IMR-90 (cell line): ENCODE measurements around the gene RAPGEF3. TPM values are rescaled to one million over a fixed set of nuclear protein-coding genes. Genes with fewer than 3 reads are reported as not detected.

Source experiments
- ATAC-seq: fragments of 200-7000 bp; cut with Tn5 transposase; 2 replicates; pipeline ENCODE4 v1.9.1; 2020; ENCODE audit warnings: low read depth, mild to moderate bottlenecking, moderate library complexity
- BruUV-seq: library from RNA; stranded (reverse); fragments of 400-500 nt; replicated peaks from 2 replicates; lab custom pipeline; 2021; lab: Mats Ljungman, UMichigan
- CTCF ChIA-PET: fragments of 300-600 bp; formaldehyde crosslinking; extraction: SDS; loops from one replicate; lab custom pipeline; 2021; ENCODE audit warnings: antibody characterized with exemption; lab: Yijun Ruan, JAX
- POLR2A ChIA-PET: fragments of 300-600 bp; sonication (Branson Sonifier 250); formaldehyde crosslinking; loops from one replicate; lab custom pipeline; 2022; ENCODE audit warnings: antibody characterized with exemption; ENCODE audit not compliant: unreplicated experiment; lab: Charles Lee
- DNase-seq: peaks from one replicate; pipeline ENCODE4 v3.0.0; 2013
- H2AFZ ChIP-seq: replicated peaks from 2 replicates; pipeline ENCODE3; 2013; ENCODE audit warnings: low read length, mild to moderate bottlenecking; ENCODE audit not compliant: poor library complexity
- H2AK5ac ChIP-seq: 2 replicates; pipeline ENCODE4 v1.6.1; 2013; ENCODE audit warnings: low read depth, low read length, inconsistent platforms
- H2AK9ac ChIP-seq: replicated peaks from 2 replicates; pipeline ENCODE3; 2013; ENCODE audit warnings: mild to moderate bottlenecking, low read depth, low read length, moderate library complexity; ENCODE audit not compliant: poor library complexity
- H2BK120ac ChIP-seq: 2 replicates; pipeline ENCODE4 v1.6.1; 2013; ENCODE audit warnings: low read depth, low read length, inconsistent platforms
- H2BK15ac ChIP-seq: 3 replicates; pipeline ENCODE4 v1.6.1; 2013; ENCODE audit warnings: low read depth, low read length, inconsistent platforms
- H2BK20ac ChIP-seq: 2 replicates; pipeline ENCODE4 v1.6.1; 2013; ENCODE audit warnings: low read depth, mild to moderate bottlenecking, inconsistent platforms, low read length, moderate library complexity
- H2BK5ac ChIP-seq: 2 replicates; pipeline ENCODE4 v1.6.1; 2013; ENCODE audit warnings: mild to moderate bottlenecking, low read depth, low read length, inconsistent platforms; ENCODE audit not compliant: poor library complexity, severe bottlenecking
- H3K14ac ChIP-seq: replicated peaks from 2 replicates; pipeline ENCODE4 v1.6.1; 2013; ENCODE audit warnings: low read depth, low read length, inconsistent platforms
- H3K18ac ChIP-seq: 2 replicates; pipeline ENCODE4 v1.6.1; 2013; ENCODE audit warnings: low read depth, low read length, control low read depth
- H3K23ac ChIP-seq: 2 replicates; pipeline ENCODE4 v1.6.1; 2013; ENCODE audit warnings: low read depth, low read length, inconsistent platforms
- H3K27ac ChIP-seq: 2 replicates; pipeline ENCODE4 v1.5.1; 2013; ENCODE audit warnings: mild to moderate bottlenecking, control low read depth, low read length; ENCODE audit not compliant: insufficient read depth
- H3K27me3 ChIP-seq: 2 replicates; pipeline ENCODE4 v1.6.1; 2013; ENCODE audit warnings: low read length; ENCODE audit not compliant: control insufficient read depth, insufficient read depth
- H3K36me3 ChIP-seq: 2 replicates; pipeline ENCODE4 v1.6.1; 2013; ENCODE audit warnings: low read length, mixed read lengths; ENCODE audit not compliant: control insufficient read depth, insufficient read depth
- H3K4ac ChIP-seq: 2 replicates; pipeline ENCODE4 v1.6.1; 2013; ENCODE audit warnings: low read depth, low read length, inconsistent platforms
- H3K4me1 ChIP-seq: 2 replicates; pipeline ENCODE4 v1.6.1; 2013; ENCODE audit warnings: low read length, mixed read lengths; ENCODE audit not compliant: control insufficient read depth, insufficient read depth
- H3K4me2 ChIP-seq: 2 replicates; pipeline ENCODE4 v1.6.1; 2013; ENCODE audit warnings: low read depth, mild to moderate bottlenecking, control low read depth, low read length, moderate library complexity
- H3K4me3 ChIP-seq: 2 replicates; pipeline ENCODE4 v1.5.1; 2013; ENCODE audit warnings: low read depth, mild to moderate bottlenecking, control low read depth, low read length, moderate library complexity; ENCODE audit not compliant: insufficient read depth
- H3K56ac ChIP-seq: 2 replicates; pipeline ENCODE4 v1.6.1; 2013; ENCODE audit warnings: low read length, inconsistent platforms; ENCODE audit not compliant: insufficient read depth; ENCODE audit errors: extremely low read depth
- H3K79me1 ChIP-seq, 2 experiments: 2 replicates each; pipeline ENCODE4 v1.6.1; 2013; ENCODE audit warnings: low read length in 2 of 2, inconsistent platforms in 1 of 2, low read depth in 1 of 2
- H3K9ac ChIP-seq: 2 replicates; pipeline ENCODE4 v1.6.1; 2013; ENCODE audit warnings: low read depth, low read length, control low read depth
- H3K9me1 ChIP-seq: 2 replicates; pipeline ENCODE4 v1.6.1; 2013; ENCODE audit warnings: low read length, inconsistent platforms; ENCODE audit not compliant: insufficient read depth
- H3K9me3 ChIP-seq: 2 replicates; pipeline ENCODE4 v1.6.1; 2013; ENCODE audit warnings: low read length; ENCODE audit not compliant: control insufficient read depth, insufficient read depth
- H4K20me1 ChIP-seq: 2 replicates; pipeline ENCODE4 v1.6.1; 2013; ENCODE audit warnings: low read length, inconsistent platforms; ENCODE audit not compliant: insufficient read depth
- H4K5ac ChIP-seq: 2 replicates; pipeline ENCODE4 v1.6.1; 2013; ENCODE audit warnings: mild to moderate bottlenecking, low read depth, low read length, control low read depth
- H4K8ac ChIP-seq, 2 experiments: 2 replicates each; pipeline ENCODE4 v1.6.1; 2013; ENCODE audit warnings: low read depth in 2 of 2, low read length in 2 of 2, control low read depth in 1 of 2, inconsistent platforms in 1 of 2
- H4K91ac ChIP-seq: 2 replicates; pipeline ENCODE4 v1.6.1; 2013; ENCODE audit warnings: low read depth, low read length, inconsistent platforms; ENCODE audit not compliant: insufficient read depth
- CEBPB ChIP-seq: IDR thresholded peaks from 2 replicates; pipeline ENCODE4 v1.6.1; 2012; ENCODE audit warnings: low read depth, low read length, improper control_type of control experiment
- MAFK ChIP-seq: IDR thresholded peaks from 2 replicates; pipeline ENCODE4 v1.6.1; 2012; ENCODE audit warnings: low read depth, low read length, improper control_type of control experiment
- MAZ ChIP-seq: IDR thresholded peaks from 2 replicates; pipeline ENCODE4 v1.6.1; 2012; ENCODE audit warnings: low read depth, mild to moderate bottlenecking, low read length, improper control_type of control experiment, moderate library complexity, borderline replicate concordance
- POLR2A ChIP-seq: IDR thresholded peaks from 2 replicates; pipeline ENCODE4 v1.6.1; 2012; ENCODE audit warnings: mild to moderate bottlenecking, low read depth, low read length
- WGBS, 2 experiments: methylation state at CpG; one replicate each; pipeline versions ENCODE4 v1.1.5 to v1.1.7; 2013; ENCODE audit warnings: missing lambda C conversion rate in 2 of 2; ENCODE audit not compliant: insufficient read length in 1 of 2; ENCODE audit errors: extremely low coverage in 2 of 2; 5-methylcytosine and 5-hydroxymethylcytosine counted together
- dilution Hi-C: fragments of 300-500 bp; cut with HindIII; formaldehyde crosslinking; loops from one replicate; pipeline ENCODE4 v1.14.3; 2018; ENCODE audit warnings: low sequenced_read_pairs; ENCODE audit not compliant: unreplicated experiment
- in situ Hi-C: fragments of 300-500 bp; cut with MboI; formaldehyde crosslinking; loops from 3 replicates; pipeline ENCODE4 v1.14.3; 2019; ENCODE audit warnings: low sequenced_read_pairs, inconsistent platforms, mixed read lengths
- intact Hi-C: fragments of 100-400 bp; cut with micrococcal nuclease; formaldehyde crosslinking; loops from 2 replicates; pipeline ENCODE4 v1.10.0; 2022
- polyA plus RNA-seq, 3 experiments: library from polyadenylated mRNA; depleted of rRNA; stranded (reverse); fragments of >200 nt; gene quantifications; 2 replicates each; pipeline ENCODE4 v1.2.3, GENCODE V29; 2012; ENCODE audit warnings: low replicate concordance in 1 of 3
- total RNA-seq: library from RNA; depleted of rRNA; stranded (reverse); fragments of >200 nt; gene quantifications from 2 replicates; pipeline ENCODE4 v1.2.3, GENCODE V29; 2012

RAPGEF3 gene
- total and polyA plus RNA-seq, 2 of the 4 experiments (the other 2 are of a cell fraction): 1.3 to 2.0 TPM

DNA sequence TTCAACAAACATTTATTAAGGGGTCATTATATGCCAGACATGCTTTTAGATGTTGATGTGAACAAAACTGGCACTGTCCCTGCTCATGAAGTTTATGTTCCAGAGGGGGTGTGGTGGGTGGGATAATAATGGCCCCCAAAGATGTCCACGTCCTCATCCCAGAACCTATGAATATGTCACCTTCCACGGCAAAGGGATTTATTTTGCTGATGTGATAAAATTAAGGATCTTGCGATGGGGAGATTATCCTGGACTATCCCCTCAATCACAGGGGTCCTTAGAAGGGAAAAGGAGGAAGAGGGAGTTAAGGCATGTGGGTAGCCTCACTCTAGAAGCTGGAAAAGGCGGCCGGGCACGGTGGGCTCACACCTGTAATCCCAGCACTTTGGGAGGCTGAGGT is 12.6 kb upstream of the RAPGEF3 start:
- peaks cover 0 to 11% of the 10 kb centered on the region in 2 experiments; a peak in 1 of 4 replicates for H3K79me1 ChIP-seq
- H3K14ac ChIP-seq: no peak overlapping the region
- peaks cover 19% of the 10 kb centered on the region for H3K4me1 ChIP-seq
- H4K8ac ChIP-seq: no peak overlapping the region
- no peak overlapping the region for H2AK5ac ChIP-seq
- intact Hi-C loops (loop anchor here (5.0 to 10.0 kb wide), 2 partner anchors 224 to 737 kb away; no protein-coding TSS in a partner anchor), in situ Hi-C loops (no loop called here), dilution Hi-C loops (no loop called here)
- H3K27me3 ChIP-seq: no peaks in the 10 kb centered on the region
- H3K4ac ChIP-seq: no peak overlapping the region
- no peak overlapping the region for H3K9ac ChIP-seq
- DNase-seq: no peak
- no peak overlapping the region for H2AK9ac ChIP-seq
- H3K36me3 ChIP-seq: no peaks in the 10 kb centered on the region
- H3K9me3 ChIP-seq: no peaks in the 10 kb centered on the region
- H4K91ac ChIP-seq: no peak overlapping the region
- H2BK15ac ChIP-seq: no peak overlapping the region
- no peak overlapping the region for H2BK20ac ChIP-seq
- TF ChIP-seq POLR2A (no peak), MAFK (peak; percentile 34; the same call in 1 of the 2 replicates), MAZ (no peak), CEBPB (no peak)
- no peak overlapping the region for H3K27ac ChIP-seq
- H4K5ac ChIP-seq: no peak overlapping the region
- no CpG with 5 or more reads among the region's 6 CpGs for WGBS, 2 experiments
- H2AFZ ChIP-seq: no peak overlapping the region
- no peak overlapping the region for H2BK120ac ChIP-seq
- ChIA-PET POLR2A (no interaction called here), CTCF (no interaction called here)
- ATAC-seq: no peak
- BruUV-seq: no TSS peak
- H3K56ac ChIP-seq: no peak overlapping the region
- H3K4me3 ChIP-seq: no peak overlapping the region
- no peak overlapping the region for H3K18ac ChIP-seq
- no peak overlapping the region for H3K4me2 ChIP-seq
- H4K20me1 ChIP-seq: no peaks in the 10 kb centered on the region
- H3K23ac ChIP-seq: no peak overlapping the region
- H3K9me1 ChIP-seq: peaks cover 5% of the 10 kb centered on the region; the same call in 1 of the 2 replicates
- H2BK5ac ChIP-seq: no peak overlapping the region
